MCF 10A (cell line): Measurements from ENCODE around the gene CXCL12. TPM values are rescaled to one million over a fixed set of nuclear protein-coding genes. Genes with fewer than 3 reads are reported as not detected.

Experiments
- Bru-seq: library from RNA; stranded (reverse); fragments of 400-500 nt; gene quantifications from one replicate; lab custom pipeline; 2021; lab: Mats Ljungman, UMichigan
- BruChase-seq, 2 experiments: library from RNA; stranded (reverse); fragments of 400-500 nt; gene quantifications; one replicate each; lab custom pipeline; 2021; lab: Mats Ljungman, UMichigan
- BruUV-seq: library from RNA; stranded (reverse); fragments of 400-500 nt; replicated peaks from 2 replicates; lab custom pipeline; 2021; lab: Mats Ljungman, UMichigan
- CTCF ChIA-PET: fragments of 300-600 bp; sonication (Branson Sonifier 250); formaldehyde crosslinking; extraction: SDS; loops from one replicate; lab custom pipeline; 2021; ENCODE audit warnings: antibody characterized with exemption, inconsistent platforms; lab: Yijun Ruan, JAX
- POLR2A ChIA-PET: fragments of 300-600, 350-650 bp; sonication (Branson Sonifier 250); formaldehyde crosslinking; extraction: SDS; loops from one replicate; lab custom pipeline; 2020; ENCODE audit warnings: antibody characterized with exemption, inconsistent platforms; lab: Yijun Ruan, JAX
- DNase-seq: peaks from one replicate; pipeline ENCODE4 v3.0.0-alpha.2; 2018; ENCODE audit not compliant: unreplicated experiment
- H3K27ac Mint-ChIP-seq: one replicate; pipeline ENCODE4 v1.8.0; 2022; ENCODE audit warnings: mild to moderate bottlenecking, low read depth, mixed read lengths; ENCODE audit not compliant: unreplicated experiment
- H3K27me3 Mint-ChIP-seq: one replicate; pipeline ENCODE4 v1.8.0; 2022; ENCODE audit warnings: mixed read lengths; ENCODE audit not compliant: insufficient read depth, unreplicated experiment
- H3K36me3 Mint-ChIP-seq: one replicate; pipeline ENCODE4 v1.8.0; 2022; ENCODE audit warnings: mild to moderate bottlenecking, moderate library complexity, mixed read lengths; ENCODE audit not compliant: insufficient read depth, unreplicated experiment
- H3K4me1 Mint-ChIP-seq: one replicate; pipeline ENCODE4 v1.8.0; 2022; ENCODE audit warnings: mixed read lengths; ENCODE audit not compliant: insufficient read depth, unreplicated experiment
- H3K4me3 Mint-ChIP-seq: one replicate; pipeline ENCODE4 v1.8.0; 2022; ENCODE audit warnings: mild to moderate bottlenecking, moderate library complexity, mixed read lengths; ENCODE audit not compliant: unreplicated experiment
- H3K9me3 Mint-ChIP-seq: one replicate; pipeline ENCODE4 v1.8.0; 2022; ENCODE audit warnings: mixed read lengths; ENCODE audit not compliant: unreplicated experiment
- CTCF ChIP-seq: fragments of 200-600 bp; IDR thresholded peaks from one replicate; pipeline ENCODE4 v1.8.0; 2022; ENCODE audit warnings: antibody characterized with exemption, mild to moderate bottlenecking; ENCODE audit not compliant: unreplicated experiment
- intact Hi-C: fragments of 100-400 bp; cut with micrococcal nuclease; formaldehyde crosslinking; loops from 2 replicates; pipeline ENCODE4 v1.14.1; 2022
- long read RNA-seq: library from polyadenylated mRNA; stranded (forward); transcript quantifications from one replicate; pipeline ENCODE4 v2.0.0, GENCODE V29; 2022
- total RNA-seq: library from RNA; stranded (reverse); gene quantifications from 2 replicates; pipeline ENCODE4 v1.2.3, GENCODE V29; 2022

CXCL12 gene
- total RNA-seq (not detected in 2 replicates), Bru-seq, nascent RNA (not detected), BruChase-seq, experiment 1, labeled RNA remaining after a 6-hour chase (not detected), BruChase-seq, experiment 2, labeled RNA remaining after a 2-hour chase (not detected)
- long read RNA-seq = 0 reads

GRCh38 chr10:44385026-44385695 lies at the start of gene CXCL12:
Gene CXCL12, minus strand, starts transcription at chr10:44385097. Its CDS starts 92 bp downstream, at chr10:44385005.
- POLR2A ChIA-PET = no interaction called here
- DNase-seq = no peak
- no TSS peak for BruUV-seq
- intact Hi-C loops = loop anchor here (5.0 kb wide), 1 partner anchor 472 kb away; no protein-coding TSS in a partner anchor
- Mint-ChIP-seq H3K27me3 (peaks cover 9% of the 10 kb centered on the region), H3K9me3 (no peaks in the 10 kb centered on the region), H3K36me3 (no peaks in the 10 kb centered on the region), H3K4me3 (no peak within 1 kb of the TSS), H3K4me1 (no peaks in the 10 kb centered on the region), H3K27ac (no peak within 1 kb of the TSS)
- CTCF ChIA-PET = interaction anchor here (0.8 kb wide), 1 partner anchor 473 kb away, joined by 3 read pairs; no protein-coding TSS in a partner anchor
- TF ChIP-seq CTCF = no peak

- ChIA-PET CTCF (no interaction called here), POLR2A (no interaction called here)
- intact Hi-C loops = no loop called here
- no peak for DNase-seq
- no peak overlapping the region for H3K27ac Mint-ChIP-seq
- BruUV-seq = no TSS peak
- H3K4me1 Mint-ChIP-seq = no peaks in the 10 kb centered on the region
- H3K27me3 Mint-ChIP-seq = no peaks in the 10 kb centered on the region
- TF ChIP-seq CTCF = no peak
- no peaks in the 10 kb centered on the region for H3K36me3 Mint-ChIP-seq
- no peak overlapping the region for H3K4me3 Mint-ChIP-seq
- peaks cover 18% of the 10 kb centered on the region for H3K9me3 Mint-ChIP-seq
These were observed 42.6 kb upstream of the CXCL12 start for GRCh38 chr10:44427479-44427878.

GRCh38 chr10:44427037-44427436 lies 42.1 kb upstream of the CXCL12 start:
- Mint-ChIP-seq H3K27me3 (no peaks in the 10 kb centered on the region), H3K4me3 (no peak overlapping the region), H3K4me1 (no peaks in the 10 kb centered on the region), H3K27ac (no peak overlapping the region), H3K36me3 (no peaks in the 10 kb centered on the region), H3K9me3 (peaks cover 14% of the 10 kb centered on the region)
- ChIA-PET POLR2A (no interaction called here), CTCF (interaction anchor here (0.7 kb wide), 1 partner anchor 344 kb away, joined by 3 read pairs; no protein-coding TSS in a partner anchor)
- DNase-seq = no peak
- intact Hi-C loops = no loop called here
- no TSS peak for BruUV-seq
- no peak for TF ChIP-seq CTCF

GRCh38 chr10:44426247-44427034 lies 41.5 kb upstream of the CXCL12 start:
- CTCF ChIA-PET = interaction anchor here (0.7 kb wide), 1 partner anchor 344 kb away, joined by 3 read pairs; no protein-coding TSS in a partner anchor
- intact Hi-C loops = no loop called here
- POLR2A ChIA-PET = no interaction called here
- no peaks in the 10 kb centered on the region for H3K36me3 Mint-ChIP-seq
- no peak for TF ChIP-seq CTCF
- no peaks in the 10 kb centered on the region for H3K27me3 Mint-ChIP-seq
- no peak overlapping the region for H3K4me3 Mint-ChIP-seq
- H3K9me3 Mint-ChIP-seq = peaks cover 10% of the 10 kb centered on the region
- H3K4me1 Mint-ChIP-seq = no peaks in the 10 kb centered on the region
- no peak for DNase-seq
- no TSS peak for BruUV-seq
- H3K27ac Mint-ChIP-seq = no peak overlapping the region
